Right forelimb (tissue), 1 donor: ENCODE results near the gene NCEH1.

ENCODE experiments used
- DNase-seq: peaks from one replicate; pipeline ENCODE4 v3.0.0-alpha.2; 2018

NCEH1 gene

GRCh38 chr3:172643506-172644179 lies 67.2 kb downstream of the NCEH1 start:
- DNase-seq, result no peak

GRCh38 chr3:172641291-172641690 lies 69.6 kb downstream of the NCEH1 start:
- no peak for DNase-seq

- DNase-seq, result no peak
Observed at GRCh38 chr3:172640751-172641150, 70.1 kb downstream of the NCEH1 start.

GRCh38 chr3:172635588-172635987 lies 75.3 kb downstream of the NCEH1 start:
- DNase-seq, result no peak

- no peak for DNase-seq
Observed at GRCh38 chr3:172634948-172635347, 75.9 kb downstream of the NCEH1 start.

- no peak for DNase-seq
Observed at GRCh38 chr3:172630316-172630715, 80.6 kb downstream of the NCEH1 start.

- DNase-seq, result no peak
Observed at GRCh38 chr3:172629470-172629869, 81.4 kb downstream of the NCEH1 start.

- no peak for DNase-seq
Observed at GRCh38 chr3:172627057-172627809, 83.6 kb downstream of the NCEH1 start.

- no peak for DNase-seq
Observed at GRCh38 chr3:172626021-172626640, 84.7 kb downstream of the NCEH1 start.

- no peak for DNase-seq
Observed at GRCh38 chr3:172625404-172625803, 85.5 kb downstream of the NCEH1 start.

GRCh38 chr3:172624999-172625398 lies 85.9 kb downstream of the NCEH1 start:
- no peak for DNase-seq

- DNase-seq, result no peak
Observed at GRCh38 chr3:172622916-172623700, 87.8 kb downstream of the NCEH1 start.

- no peak for DNase-seq
Observed at GRCh38 chr3:172622156-172622555, 88.7 kb downstream of the NCEH1 start.

- DNase-seq, result no peak
Observed at GRCh38 chr3:172617976-172618375, 92.9 kb downstream of the NCEH1 start.

GRCh38 chr3:172617013-172617706 lies 93.7 kb downstream of the NCEH1 start:
- no peak for DNase-seq

- no peak for DNase-seq
Observed at GRCh38 chr3:172616031-172616461, 94.8 kb downstream of the NCEH1 start.

GRCh38 chr3:172615296-172615695 lies 95.6 kb downstream of the NCEH1 start:
- DNase-seq, result no peak

GRCh38 chr3:172614340-172615274 lies 96.3 kb downstream of the NCEH1 start:
- no peak for DNase-seq

GRCh38 chr3:172613845-172614244 lies 97.0 kb downstream of the NCEH1 start:
- no peak for DNase-seq

GRCh38 chr3:172612871-172613678 lies 97.8 kb downstream of the NCEH1 start:
- DNase-seq, result no peak
